Measurements from ENCODE around the gene MGAT3.

GRCh38 chr22:39498802-39499201 lies 42.0 kb downstream of the MGAT3 start:
- TF ChIP-seq CTCF (IDR thresholded peaks at IDR 0.05 in 8 of 11, conservative IDR thresholded peaks at IDR 0.05 in 3 of 11) (no peak), POLR2A (IDR thresholded peaks at IDR 0.05) (no peak)

Measured in spleen (tissue), 7 donors.